AG09309 (cell line): ENCODE data around the gene HOXB1.

ENCODE experiments used
- DNase-seq: peaks from one replicate; pipeline ENCODE4 v3.0.0-alpha.2; 2010; ENCODE audit warnings: low read depth
- H3K4me3 ChIP-seq: 2 replicates; pipeline ENCODE4 v1.5.1; 2011; ENCODE audit warnings: mild to moderate bottlenecking, low read depth, low read length, moderate library complexity; ENCODE audit not compliant: control insufficient read depth
- CTCF ChIP-seq: IDR thresholded peaks from 2 replicates; pipeline ENCODE4 v1.5.1; 2011; ENCODE audit warnings: mild to moderate bottlenecking, low read depth, low read length, inconsistent platforms; ENCODE audit not compliant: insufficient read depth, control insufficient read depth; ENCODE audit errors: missing control alignments

The HOXB1 gene

GRCh38 chr17:48530887-48531272, at the start of gene HOXB1:
HOXB1 (minus strand) TSS chr17:48531011; CDS start chr17:48530904, 107 bp downstream.
- H3K4me3 ChIP-seq = no peak within 1 kb of the TSS
- TF ChIP-seq CTCF = no peak

GRCh38 chr17:48579760-48580554, 49.1 kb upstream of the HOXB1 start:
- no peak overlapping the region for H3K4me3 ChIP-seq
- TF ChIP-seq CTCF = no peak
- DNase-seq = no peak

More at GRCh38 chr17:48530887-48531272, at the start of gene HOXB1:
- DNase-seq = no peak

- no peak for TF ChIP-seq CTCF
Observed at GRCh38 chr17:48579471-48579759, 48.6 kb upstream of the HOXB1 start.

GRCh38 chr17:48578616-48579470, 48.0 kb upstream of the HOXB1 start:
- H3K4me3 ChIP-seq = no peak overlapping the region
- DNase-seq = no peak
- TF ChIP-seq CTCF = no peak

More at GRCh38 chr17:48579471-48579759, 48.6 kb upstream of the HOXB1 start:
- no peak for DNase-seq
- no peak overlapping the region for H3K4me3 ChIP-seq

GRCh38 chr17:48577946-48578615, 47.3 kb upstream of the HOXB1 start, which contains the start of gene HOXB4:
HOXB4 (minus strand) TSS chr17:48578350; CDS start chr17:48578319, 31 bp downstream.
- DNase-seq = no peak
- TF ChIP-seq CTCF = no peak
- H3K4me3 ChIP-seq = no peak within 1 kb of the TSS

GRCh38 chr17:48577330-48577945, 46.6 kb upstream of the HOXB1 start:
- H3K4me3 ChIP-seq = no peak overlapping the region
- TF ChIP-seq CTCF = no peak
- DNase-seq = no peak
